GM12891 (cell line): ENCODE measurements around the gene TMCO4.

Experiments
- DNase-seq: peaks from one replicate; pipeline ENCODE4 v3.0.0; 2011; ENCODE audit warnings: low spot score; ENCODE audit not compliant: insufficient read length
- FAIRE-seq: peaks from 2 replicates; lab custom pipeline; 2011; peaks lifted over from hg19 to GRCh38; lab: Jason Lieb, UNC
- PAX5 ChIP-seq: IDR thresholded peaks from 2 replicates; pipeline ENCODE4 v1.6.1; 2011; ENCODE audit warnings: low read length, moderate library complexity, mild to moderate bottlenecking; ENCODE audit not compliant: insufficient read depth, severe bottlenecking
- POLR2A ChIP-seq: IDR thresholded peaks from 2 replicates; pipeline ENCODE4 v1.6.1; 2011; ENCODE audit warnings: low read depth, low read length, control low read depth
- POLR2AphosphoS5 ChIP-seq: IDR thresholded peaks from 2 replicates; pipeline ENCODE4 v1.6.1; 2011; ENCODE audit warnings: low read depth, low read length, control low read depth
- POU2F2 ChIP-seq: IDR thresholded peaks from 2 replicates; pipeline ENCODE4 v1.6.1; 2011; ENCODE audit warnings: low read depth, mild to moderate bottlenecking, control low read depth, low read length, moderate library complexity
- SPI1 ChIP-seq: IDR thresholded peaks from 2 replicates; pipeline ENCODE4 v1.6.1; 2011; ENCODE audit warnings: low read depth, low read length, control low read depth
- TAF1 ChIP-seq: IDR thresholded peaks from 2 replicates; pipeline ENCODE4 v1.6.1; 2011; ENCODE audit warnings: low read depth, low read length, control low read depth

Gene TMCO4

DNA sequence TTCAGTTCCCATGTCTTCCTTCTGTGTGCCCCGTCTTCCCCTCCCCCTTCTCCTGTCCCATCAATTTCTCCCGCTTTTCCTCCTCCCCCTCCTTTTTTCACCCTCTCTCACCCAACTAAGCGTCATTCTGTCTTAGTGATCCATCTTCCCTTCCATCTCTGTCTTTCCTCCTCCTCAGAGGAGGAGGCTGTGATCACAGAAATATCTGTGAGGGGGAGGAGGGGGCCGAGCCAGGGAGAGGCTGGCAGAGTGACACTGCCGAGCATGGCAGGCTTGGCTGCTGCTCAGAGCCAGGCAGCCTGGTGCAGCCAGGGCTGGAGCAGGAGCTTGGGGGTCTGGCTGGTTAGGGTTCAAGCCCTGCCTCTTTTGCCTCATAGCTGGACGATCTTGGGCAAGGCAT is 127.5 kb downstream of the TMCO4 start:
- FAIRE-seq (no peak), DNase-seq (no peak)
- TF ChIP-seq POLR2AphosphoS5 (no peak), PAX5 (no peak), POU2F2 (no peak), TAF1 (no peak), POLR2A (no peak), SPI1 (no peak)

DNA sequence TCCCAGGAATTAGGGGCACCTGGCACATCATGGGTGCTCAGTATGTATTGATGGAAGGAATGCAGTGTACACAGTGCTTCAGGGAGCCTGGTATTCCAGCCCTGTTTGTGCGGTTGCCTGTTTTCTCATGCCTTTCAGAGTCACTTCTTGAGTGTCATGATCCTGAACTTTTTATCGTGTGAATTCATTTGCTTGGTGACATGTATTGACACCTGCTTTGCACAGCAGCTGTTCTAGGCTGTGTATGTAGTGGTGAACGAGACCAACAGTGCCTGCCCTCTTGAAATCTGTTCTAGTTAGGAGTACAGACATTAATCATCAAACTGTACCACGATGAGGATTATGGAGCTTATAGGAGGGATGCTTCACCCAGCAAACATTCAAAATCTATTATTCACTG is 128.9 kb downstream of the TMCO4 start:
- FAIRE-seq (no peak), DNase-seq (no peak)
- TF ChIP-seq POLR2AphosphoS5 = no peak
- no peak for TF ChIP-seq TAF1
- no peak for TF ChIP-seq SPI1
- no peak for TF ChIP-seq POU2F2
- no peak for TF ChIP-seq PAX5
- no peak for TF ChIP-seq POLR2A

DNA sequence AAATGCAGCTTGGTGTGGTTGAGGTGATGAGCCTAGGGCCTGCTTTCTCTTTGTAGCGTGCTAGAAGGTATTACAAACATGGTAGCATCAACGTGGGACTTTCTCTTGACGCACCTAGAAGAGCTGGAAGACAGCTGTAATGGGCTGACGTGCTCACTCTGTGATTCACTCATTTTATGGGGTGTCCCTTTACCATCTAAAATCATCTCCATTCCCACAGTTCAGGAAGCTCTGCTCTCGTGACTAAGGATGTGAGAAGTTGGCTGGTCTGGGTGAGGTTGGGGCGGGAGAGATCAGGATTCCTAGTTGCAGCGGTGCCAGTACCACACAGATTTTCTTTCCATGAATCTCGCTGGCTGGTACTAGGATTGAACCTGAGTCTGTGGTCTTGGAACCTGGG is 130.8 kb downstream of the TMCO4 start:
- DNase-seq (no peak), FAIRE-seq (no peak)
- TF ChIP-seq POLR2A = no peak
- TF ChIP-seq TAF1 = no peak
- TF ChIP-seq SPI1 = no peak
- no peak for TF ChIP-seq POLR2AphosphoS5
- no peak for TF ChIP-seq POU2F2
- no peak for TF ChIP-seq PAX5

DNA sequence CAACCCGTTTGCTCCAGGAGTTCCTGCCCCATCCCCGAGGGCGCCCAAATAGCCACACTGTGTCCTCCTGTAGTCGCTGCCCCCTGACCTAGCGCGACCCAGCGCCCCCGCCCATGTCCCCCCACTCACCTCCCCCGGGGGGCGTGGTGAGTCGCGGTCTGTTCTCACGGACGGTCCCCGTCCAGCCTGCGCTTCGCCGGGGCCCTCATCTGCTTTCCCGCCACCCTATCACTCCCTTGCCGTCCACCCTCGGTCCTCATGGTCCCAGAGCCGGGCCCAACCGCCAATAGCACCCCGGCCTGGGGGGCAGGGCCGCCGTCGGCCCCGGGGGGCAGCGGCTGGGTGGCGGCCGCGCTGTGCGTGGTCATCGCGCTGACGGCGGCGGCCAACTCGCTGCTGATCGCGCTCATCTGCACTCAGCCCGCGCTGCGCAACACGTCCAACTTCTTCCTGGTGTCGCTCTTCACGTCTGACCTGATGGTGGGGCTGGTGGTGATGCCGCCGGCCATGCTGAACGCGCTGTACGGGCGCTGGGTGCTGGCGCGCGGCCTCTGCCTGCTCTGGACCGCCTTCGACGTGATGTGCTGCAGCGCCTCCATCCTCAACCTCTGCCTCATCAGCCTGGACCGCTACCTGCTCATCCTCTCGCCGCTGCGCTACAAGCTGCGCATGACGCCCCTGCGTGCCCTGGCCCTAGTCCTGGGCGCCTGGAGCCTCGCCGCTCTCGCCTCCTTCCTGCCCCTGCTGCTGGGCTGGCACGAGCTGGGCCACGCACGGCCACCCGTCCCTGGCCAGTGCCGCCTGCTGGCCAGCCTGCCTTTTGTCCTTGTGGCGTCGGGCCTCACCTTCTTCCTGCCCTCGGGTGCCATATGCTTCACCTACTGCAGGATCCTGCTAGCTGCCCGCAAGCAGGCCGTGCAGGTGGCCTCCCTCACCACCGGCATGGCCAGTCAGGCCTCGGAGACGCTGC is 133.9 kb downstream of the TMCO4 start:
- TF ChIP-seq POLR2A (no peak), POLR2AphosphoS5 (no peak), TAF1 (no peak), PAX5 (no peak)

DNA sequence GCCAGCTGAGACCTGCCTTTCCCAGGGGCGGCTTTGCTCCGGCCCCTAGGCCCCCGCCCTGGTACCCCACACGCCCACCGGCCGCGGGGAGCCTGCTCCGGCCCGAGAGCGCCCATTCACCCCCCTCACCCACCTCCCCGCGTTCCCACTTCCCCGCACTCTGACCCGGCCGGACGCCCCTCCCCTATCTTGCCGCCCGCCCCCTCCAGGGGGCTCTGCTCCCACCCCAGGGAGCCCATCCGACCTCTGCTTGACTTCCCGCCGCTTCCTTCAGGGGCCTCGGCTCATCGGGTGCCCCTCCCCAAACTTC is 134.6 kb downstream of the TMCO4 start:
- DNase-seq (no peak), FAIRE-seq (no peak)
- TF ChIP-seq TAF1 = no peak
- TF ChIP-seq SPI1 = no peak
- no peak for TF ChIP-seq PAX5
- TF ChIP-seq POLR2AphosphoS5 = no peak
- no peak for TF ChIP-seq POLR2A
- no peak for TF ChIP-seq POU2F2

More for the DNA sequence above, 133.9 kb downstream of the TMCO4 start:
- FAIRE-seq (peak; percentile 5), DNase-seq (no peak)

DNA sequence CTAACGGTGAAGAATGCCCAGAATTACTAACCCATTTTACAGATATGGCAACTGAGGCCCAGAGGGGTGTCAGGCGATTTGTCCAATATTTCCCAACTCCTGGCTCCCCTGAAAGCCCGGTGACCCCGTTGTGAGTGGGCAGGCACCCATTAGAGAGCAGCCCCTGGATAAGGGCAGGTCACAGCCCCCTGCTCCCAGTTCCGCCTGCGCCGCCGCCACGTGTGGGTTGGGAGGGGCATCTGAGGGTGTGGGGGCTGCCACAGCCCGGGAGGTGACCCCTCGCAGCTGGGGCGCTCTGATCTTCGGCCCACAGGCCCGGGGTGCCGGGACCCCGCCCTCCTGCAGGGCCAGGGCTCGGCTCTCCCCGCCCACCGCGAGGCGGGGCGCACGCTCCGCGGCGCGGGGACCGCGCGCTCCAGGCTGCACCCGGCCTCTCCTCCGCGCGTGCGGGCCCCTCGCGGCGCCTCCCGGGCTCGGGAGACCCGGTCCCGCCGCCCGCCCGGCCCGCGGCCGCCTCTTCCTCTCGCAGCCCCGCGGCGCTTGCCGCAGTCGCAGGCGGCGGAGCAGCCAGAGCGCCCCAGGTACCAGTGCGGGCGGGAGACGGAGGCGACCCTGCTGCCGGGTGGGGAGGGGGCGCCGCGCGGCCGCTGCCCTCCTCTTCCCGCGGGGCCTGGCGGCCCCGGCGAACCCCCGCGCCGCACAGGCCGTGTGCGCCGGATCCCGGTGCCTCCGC is 135.1 kb downstream of the TMCO4 start, which contains the start of gene HTR6:
HTR6 (plus strand) TSS at position 423 of the 733 bp plus-strand sequence. CDS start 879 bp downstream, outside the sequence.
- DNase-seq (peak; percentile 69), FAIRE-seq (peak; percentile 75)
- no peak for TF ChIP-seq POU2F2
- TF ChIP-seq POLR2AphosphoS5 = no peak
- TF ChIP-seq PAX5 = no peak
- no peak for TF ChIP-seq POLR2A
- TF ChIP-seq SPI1 = no peak
- TF ChIP-seq TAF1 = no peak

DNA sequence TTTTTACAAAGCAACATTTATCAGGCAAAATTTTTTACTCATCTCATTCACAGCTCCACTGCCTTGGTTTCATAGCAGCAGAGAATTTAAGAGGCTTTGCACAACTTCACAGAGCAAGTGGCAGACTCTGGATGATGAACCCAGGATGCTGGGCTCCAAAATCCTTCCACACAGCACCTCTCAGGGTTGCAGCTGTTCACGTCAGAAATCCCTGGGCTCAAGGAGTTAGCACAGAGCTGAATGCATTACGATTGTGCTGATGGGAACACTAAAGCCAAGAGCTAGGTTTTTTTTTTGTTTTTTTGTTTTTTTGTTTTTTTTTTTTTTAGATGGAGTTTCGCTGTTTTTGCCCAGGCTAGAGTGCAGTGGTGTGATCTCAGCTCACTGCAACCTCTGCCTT is 137.4 kb downstream of the TMCO4 start:
- no peak for DNase-seq

DNA sequence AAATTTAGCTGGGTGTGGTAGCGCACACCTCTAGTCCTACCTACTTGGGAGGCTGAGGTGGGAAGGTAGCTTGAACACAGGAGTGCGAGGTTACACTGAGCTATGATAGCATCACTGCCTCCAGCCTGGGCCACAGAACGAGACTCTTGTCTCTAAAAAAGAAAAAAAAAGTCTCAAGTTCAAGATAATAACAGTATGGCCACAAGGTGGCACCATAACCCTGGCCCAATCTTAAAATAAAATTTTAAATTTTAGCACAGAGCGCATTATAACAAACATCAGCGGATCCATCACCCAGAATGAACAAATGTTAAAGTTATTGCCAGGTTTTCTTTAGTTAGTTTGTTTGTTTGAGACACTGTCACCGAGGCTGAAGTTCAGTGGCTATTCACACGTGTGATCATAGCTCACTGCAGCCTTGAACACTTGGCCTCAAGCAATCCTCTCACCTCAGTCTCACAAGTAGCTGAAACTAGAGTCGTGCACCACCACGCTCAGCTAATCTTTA is 137.9 kb downstream of the TMCO4 start:
- peak; percentile 72 for FAIRE-seq
- no peak for DNase-seq
- no peak for TF ChIP-seq TAF1
- no peak for TF ChIP-seq PAX5
- TF ChIP-seq SPI1 = no peak
- no peak for TF ChIP-seq POLR2A
- no peak for TF ChIP-seq POU2F2
- TF ChIP-seq POLR2AphosphoS5 = no peak

More for the DNA sequence above, 137.4 kb downstream of the TMCO4 start:
- no peak for TF ChIP-seq PAX5
- no peak for TF ChIP-seq SPI1
- TF ChIP-seq POU2F2 = no peak
- TF ChIP-seq POLR2AphosphoS5 = no peak
- TF ChIP-seq TAF1 = no peak
- TF ChIP-seq POLR2A = no peak
- FAIRE-seq = no peak

DNA sequence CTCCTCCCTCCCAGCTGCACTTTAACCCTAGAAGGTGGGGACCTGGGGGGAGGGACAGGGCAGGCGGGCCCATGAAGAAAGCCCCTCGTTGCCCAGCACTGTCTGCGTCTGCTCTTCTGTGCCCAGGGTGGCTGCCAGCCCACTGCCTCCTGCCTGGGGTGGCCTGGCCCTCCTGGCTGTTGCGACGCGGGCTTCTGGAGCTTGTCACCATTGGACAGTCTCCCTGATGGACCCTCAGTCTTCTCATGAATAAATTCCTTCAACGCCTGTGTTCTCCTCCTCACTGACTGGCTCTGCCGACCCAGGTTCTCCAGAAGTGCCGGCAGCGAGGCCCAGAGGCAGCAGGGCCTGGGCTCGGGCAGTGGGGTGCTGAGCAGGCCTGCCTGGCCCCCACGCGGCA is 141.5 kb downstream of the TMCO4 start:
- no peak for TF ChIP-seq PAX5
- TF ChIP-seq TAF1 = no peak
- FAIRE-seq (no peak), DNase-seq (no peak)

DNA sequence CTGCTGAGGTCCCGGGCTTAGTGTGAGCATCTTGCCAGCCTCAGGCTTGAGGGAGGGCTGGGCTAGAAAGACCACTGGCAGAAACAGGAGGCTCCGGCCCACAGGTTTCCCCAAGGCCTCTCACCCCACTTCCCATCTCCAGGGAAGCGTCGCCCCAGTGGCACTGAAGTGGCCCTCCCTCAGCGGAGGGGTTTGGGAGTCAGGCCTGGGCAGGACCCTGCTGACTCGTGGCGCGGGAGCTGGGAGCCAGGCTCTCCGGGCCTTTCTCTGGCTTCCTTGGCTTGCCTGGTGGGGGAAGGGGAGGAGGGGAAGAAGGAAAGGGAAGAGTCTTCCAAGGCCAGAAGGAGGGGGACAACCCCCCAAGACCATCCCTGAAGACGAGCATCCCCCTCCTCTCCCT is 142.2 kb downstream of the TMCO4 start:
- TF ChIP-seq TAF1 (no peak), POU2F2 (no peak), SPI1 (no peak), POLR2A (no peak), PAX5 (no peak), POLR2AphosphoS5 (no peak)
- no peak for FAIRE-seq
- DNase-seq = no peak
